RWPE2 (cell line): ENCODE measurements around the gene GDI1.

ENCODE experiments used
- ATAC-seq: fragments of 200-7000 bp; cut with Tn5 transposase; 3 replicates; pipeline ENCODE4 v1.9.1; 2021; ENCODE audit warnings: low read depth
- DNase-seq: peaks from one replicate; pipeline ENCODE4 v3.0.0-alpha.2; 2020; ENCODE audit warnings: low spot score
- H3K27ac ChIP-seq: fragments of 450-650 bp; 2 replicates; pipeline ENCODE4 v1.5.1; 2017; ENCODE audit warnings: mild to moderate bottlenecking; ENCODE audit not compliant: poor library complexity, severe bottlenecking
- H3K27me3 ChIP-seq: fragments of 250-450 bp; sonication (Bioruptor Pico); 2 replicates; pipeline ENCODE4 v1.5.1; 2021; ENCODE audit warnings: mild to moderate bottlenecking, moderate library complexity; ENCODE audit not compliant: insufficient read depth, poor library complexity, severe bottlenecking
- H3K36me3 ChIP-seq: fragments of 250-450 bp; sonication (Bioruptor Pico); 2 replicates; pipeline ENCODE4 v1.5.1; 2020; ENCODE audit warnings: low read depth, mild to moderate bottlenecking, moderate library complexity
- H3K4me1 ChIP-seq: fragments of 250-450 bp; sonication (Bioruptor Pico); 2 replicates; pipeline ENCODE4 v1.5.1; 2021; ENCODE audit warnings: mild to moderate bottlenecking, moderate library complexity; ENCODE audit not compliant: insufficient read depth, poor library complexity, severe bottlenecking
- H3K4me3 ChIP-seq: fragments of 250-450 bp; sonication (Bioruptor Pico); 2 replicates; pipeline ENCODE4 v1.5.1; 2021; ENCODE audit warnings: mild to moderate bottlenecking, moderate library complexity; ENCODE audit not compliant: severe bottlenecking
- H3K9me3 ChIP-seq: fragments of 250-450 bp; sonication (Bioruptor Pico); 2 replicates; pipeline ENCODE4 v1.5.1; 2021; ENCODE audit warnings: mild to moderate bottlenecking, moderate library complexity; ENCODE audit not compliant: severe bottlenecking
- CTCF ChIP-seq: fragments of 450-650 bp; IDR thresholded peaks from one replicate; pipeline ENCODE4 v1.5.1; 2017; ENCODE audit warnings: mild to moderate bottlenecking, moderate library complexity; ENCODE audit not compliant: poor library complexity, severe bottlenecking

Gene GDI1

GRCh38 chrX:154478728-154479622 is 42.0 kb downstream of the GDI1 start, which contains the start of gene LAGE3:
LAGE3 (minus strand) TSS chrX:154479281; CDS start chrX:154478915, 366 bp downstream.
- ATAC-seq, result peak; percentile 84
- no peak for TF ChIP-seq CTCF
- H3K4me1 ChIP-seq, result no peaks in the 10 kb centered on the region
- DNase-seq, result peak; percentile 84
- H3K9me3 ChIP-seq, result no peaks in the 10 kb centered on the region
- peaks cover 4% of the 10 kb centered on the region; the same call in 1 of the 2 replicates for H3K36me3 ChIP-seq
- no peaks in the 10 kb centered on the region for H3K27me3 ChIP-seq
- H3K27ac ChIP-seq, result peak within 1 kb of the TSS; percentile 42
- peak within 1 kb of the TSS; percentile 41 for H3K4me3 ChIP-seq

GRCh38 chrX:154481195-154481594 is 44.2 kb downstream of the GDI1 start:
- Histone ChIP-seq H3K27ac (no peak overlapping the region), H3K4me3 (no peak overlapping the region), H3K36me3 (peaks cover 20% of the 10 kb centered on the region), H3K27me3 (no peaks in the 10 kb centered on the region), H3K4me1 (no peaks in the 10 kb centered on the region), H3K9me3 (no peaks in the 10 kb centered on the region)
- DNase-seq, result no peak
- ATAC-seq, result no peak
- no peak for TF ChIP-seq CTCF

- DNase-seq (no peak), ATAC-seq (no peak)
- no peaks in the 10 kb centered on the region for H3K27me3 ChIP-seq
- H3K4me3 ChIP-seq, result no peak overlapping the region
- TF ChIP-seq CTCF, result no peak
- peaks cover 22% of the 10 kb centered on the region for H3K36me3 ChIP-seq
- H3K4me1 ChIP-seq, result no peaks in the 10 kb centered on the region
- no peaks in the 10 kb centered on the region for H3K9me3 ChIP-seq
- no peak overlapping the region for H3K27ac ChIP-seq
These were observed 45.1 kb downstream of the GDI1 start for GRCh38 chrX:154481911-154482601.

- DNase-seq (no peak), ATAC-seq (no peak)
- TF ChIP-seq CTCF, result no peak
- Histone ChIP-seq H3K9me3 (no peaks in the 10 kb centered on the region), H3K27me3 (no peaks in the 10 kb centered on the region), H3K4me3 (no peak overlapping the region), H3K36me3 (peaks cover 27% of the 10 kb centered on the region), H3K27ac (no peak overlapping the region), H3K4me1 (no peaks in the 10 kb centered on the region)
These were observed 45.8 kb downstream of the GDI1 start for GRCh38 chrX:154482786-154483185.
